HepG2 (cell line): ENCODE results near the gene ADAT3. TPM values are rescaled to one million over a fixed set of nuclear protein-coding genes. Genes with fewer than 3 reads are reported as not detected.

Experiments
- ATAC-seq: fragments of 200-7000 bp; cut with Tn5 transposase; 3 replicates; pipeline ENCODE4 v1.9.1; 2020; ENCODE audit warnings: mild to moderate bottlenecking, moderate library complexity
- BruUV-seq: library from RNA; stranded (reverse); fragments of 400-500 nt; replicated peaks from 2 replicates; lab custom pipeline; 2021; lab: Mats Ljungman, UMichigan
- CTCF ChIA-PET: fragments of 300-600 bp; formaldehyde crosslinking; extraction: SDS; loops from one replicate; lab custom pipeline; 2021; ENCODE audit warnings: low total read pairs, inconsistent platforms, low intra/inter-chr PET ratio; lab: Yijun Ruan, JAX
- POLR2A ChIA-PET: fragments of 350-600 bp; sonication (Branson Sonifier 250); formaldehyde crosslinking; loops from one replicate; lab custom pipeline; 2020; ENCODE audit warnings: antibody characterized with exemption, inconsistent platforms; lab: Yijun Ruan, JAX
- DNase-seq: peaks from one replicate; pipeline ENCODE4 v3.0.0-alpha.2; 2015; ENCODE audit warnings: low spot score
- FAIRE-seq: peaks from 3 replicates; lab custom pipeline; 2011; peaks lifted over from hg19 to GRCh38; lab: Jason Lieb, UNC
- H2AFZ ChIP-seq: one replicate; pipeline ENCODE4 v1.6.1; 2011; ENCODE audit warnings: low read length, inconsistent platforms
- H3K27ac ChIP-seq: fragments of 300-600 bp; 3 replicates; pipeline ENCODE4 v1.8.0; 2011; ENCODE audit warnings: mixed run types, mild to moderate bottlenecking, mixed read lengths, low read length, inconsistent platforms; ENCODE audit not compliant: insufficient read depth; ENCODE audit errors: extremely low read length
- H3K27me3 ChIP-seq, 2 experiments: fragments of 200-600 bp in 1 of 2; 2 replicates in 1 of 2; 3 replicates in 1 of 2; pipeline versions ENCODE4 v1.6.0 to v1.8.0; 2011; ENCODE audit warnings: low read length in 2 of 2, mild to moderate bottlenecking in 2 of 2, moderate library complexity in 2 of 2, inconsistent platforms in 1 of 2; ENCODE audit not compliant: insufficient read depth in 2 of 2, control insufficient read depth in 1 of 2
- H3K36me3 ChIP-seq, 2 experiments: fragments of 200-600 bp in 1 of 2; replicated peaks in 1 of 2; 2 replicates in 1 of 2; 3 replicates in 1 of 2; pipeline versions ENCODE4 v1.5.1 to v1.8.0; 2011; ENCODE audit warnings: low read length in 2 of 2, inconsistent platforms in 1 of 2; ENCODE audit not compliant: insufficient read depth in 2 of 2, control insufficient read depth in 1 of 2
- H3K4me1 ChIP-seq: 2 replicates; pipeline ENCODE4 v1.5.1; 2012; ENCODE audit warnings: low read length, inconsistent platforms; ENCODE audit not compliant: insufficient read depth
- H3K4me2 ChIP-seq: 2 replicates; pipeline ENCODE4 v1.6.0; 2011; ENCODE audit warnings: low read depth, low read length, inconsistent platforms
- H3K4me3 ChIP-seq, 3 experiments: fragments of 200-600 bp in 1 of 3; sonication (generic), shearing (Covaris generic) in 1 of 3; replicated peaks in 1 of 3; 2 replicates each; pipeline ENCODE4 v1.5.1; 2011 to 2016; ENCODE audit warnings: low read length in 3 of 3, inconsistent platforms in 2 of 3, low read depth in 2 of 3, mild to moderate bottlenecking in 2 of 3, control low read depth in 1 of 3, mixed read lengths in 1 of 3; ENCODE audit not compliant: insufficient read depth in 1 of 3
- H3K79me2 ChIP-seq: one replicate; pipeline ENCODE4 v1.6.1; 2011; ENCODE audit warnings: low read length, inconsistent platforms; ENCODE audit not compliant: insufficient read depth
- H3K9ac ChIP-seq: 2 replicates; pipeline ENCODE4 v1.6.0; 2011; ENCODE audit warnings: mild to moderate bottlenecking, low read depth, low read length, inconsistent platforms; ENCODE audit not compliant: insufficient read depth
- H3K9me3 ChIP-seq: 2 replicates; pipeline ENCODE4 v1.5.1; 2012; ENCODE audit warnings: mild to moderate bottlenecking, low read length
- H4K20me1 ChIP-seq: 2 replicates; pipeline ENCODE4 v1.6.0; 2011; ENCODE audit warnings: inconsistent platforms, mild to moderate bottlenecking, low read length, moderate library complexity; ENCODE audit not compliant: insufficient read depth
- FOXA3 ChIP-seq: IDR thresholded peaks from 2 replicates; pipeline ENCODE4 v1.6.1; 2016; ENCODE audit warnings: missing genetic modification reagents, missing compliant biosample characterization
- KDM2A ChIP-seq: sonication (generic); formaldehyde crosslinking; IDR thresholded peaks from 2 replicates; pipeline ENCODE4 v1.4.0; 2020; ENCODE audit warnings: low read depth, missing genetic modification reagents, borderline replicate concordance
- MLX ChIP-seq: IDR thresholded peaks from 2 replicates; pipeline ENCODE4 v1.6.1; 2016
- TOPORS ChIP-seq: sonication (generic); formaldehyde crosslinking; IDR thresholded peaks from 2 replicates; pipeline ENCODE4 v1.8.0; 2023; ENCODE audit warnings: mild to moderate bottlenecking, missing genetic modification reagents
- U2AF2 ChIP-seq: fragments of 200-400 bp; formaldehyde crosslinking; IDR thresholded peaks from 2 replicates; pipeline ENCODE4 v1.6.1; 2017; ENCODE audit warnings: low read depth, mild to moderate bottlenecking, low read length
- ZBTB33 ChIP-seq: sonication (generic); formaldehyde crosslinking; IDR thresholded peaks from 2 replicates; pipeline ENCODE4 v1.4.0; 2020; ENCODE audit warnings: missing genetic modification reagents
- ZNF501 ChIP-seq: sonication (generic); formaldehyde crosslinking; IDR thresholded peaks from 2 replicates; pipeline ENCODE4 v1.5.1; 2020; ENCODE audit warnings: mild to moderate bottlenecking, moderate library complexity, missing genetic modification reagents
- ZNF644 ChIP-seq: IDR thresholded peaks from 2 replicates; pipeline ENCODE4 v1.6.1; 2016; ENCODE audit warnings: low read depth
- WGBS: methylation state at CpG from one replicate; pipeline ENCODE4 v1.1.6; 2017; ENCODE audit warnings: low lambda C conversion rate; 5-methylcytosine and 5-hydroxymethylcytosine counted together
- in situ Hi-C: cut with HindIII; loops from 2 replicates; pipeline ENCODE4 v1.10.0; 2017; ENCODE audit warnings: low pct_unique_long_range_greater_than_20kb; ENCODE audit not compliant: extremely low pct_ligation_motif_present
- intact Hi-C: fragments of 100-400 bp; cut with micrococcal nuclease; formaldehyde crosslinking; loops from one replicate; pipeline ENCODE4 v1.10.0; 2022; ENCODE audit not compliant: unreplicated experiment
- polyA plus RNA-seq, 8 experiments: library from polyadenylated mRNA; depleted of rRNA in 3 of 8; stranded (reverse) in 7 of 8; unstranded in 1 of 8; fragments of >200 nt; fragmentation: Illumina TruSeq in 4 of 8; extraction: Trizol in 4 of 8; gene quantifications; 2 replicates each; pipeline versions ENCODE4 v1.2.1 to v1.2.3, GENCODE V29; 2011 to 2016; ENCODE audit warnings: low read depth in 4 of 8, missing spikeins in 1 of 8, mixed read lengths in 1 of 8; ENCODE audit not compliant: insufficient read depth in 1 of 8
- total RNA-seq, 5 experiments: library from RNA; depleted of rRNA; stranded (reverse); fragments of >200 nt; fragmentation: Illumina TruSeq; extraction: Trizol; gene quantifications; 2 replicates each; pipeline ENCODE4 v1.2.3, GENCODE V29; 2016; ENCODE audit warnings: low read depth in 1 of 5

Gene ADAT3
- total and polyA plus RNA-seq, 2 of the 13 experiments (the other 11 are each of a cell fraction or from before 2014, with no cell fraction given): 0.95 to 3.5 TPM

- TF ChIP-seq FOXA3 (CRISPR knock-in tag): no peak
- no peak for TF ChIP-seq KDM2A
- no peak for TF ChIP-seq MLX (CRISPR knock-in tag)
- TF ChIP-seq ZNF644 (CRISPR knock-in tag): no peak
Measured at GRCh38 chr19:1889907-1890306, 15.3 kb upstream of the ADAT3 start (continued).

- Histone ChIP-seq H3K4me1 (peaks cover 18% of the 10 kb centered on the region), H3K36me3 (no peaks in the 10 kb centered on the region), H2AFZ (no peak overlapping the region), H3K4me2 (no peak overlapping the region), H3K27me3 (no peaks in the 10 kb centered on the region), H3K9ac (no peak overlapping the region), H3K27ac (no peak overlapping the region), H3K4me3 (no peak overlapping the region), H3K79me2 (no peaks in the 10 kb centered on the region), H3K9me3 (no peaks in the 10 kb centered on the region), H4K20me1 (no peaks in the 10 kb centered on the region)
- WGBS: 71% methylated on average over 17 of the region's 17 CpGs
- BruUV-seq: no TSS peak
- POLR2A ChIA-PET: no interaction called here
- no peak for DNase-seq
- ATAC-seq: no peak
- in situ Hi-C loops: no loop called here
- no peak for FAIRE-seq
- TF ChIP-seq ZBTB33 (0 out of 2 replicates have a peak, but pooled peaks have one; percentile 23), TOPORS (CRISPR knock-in tag) (no peak), U2AF2 (no peak), ZNF501 (no peak)
- CTCF ChIA-PET: no interaction called here
- intact Hi-C loops: no loop called here
Measured at GRCh38 chr19:1893791-1894190, 11.4 kb upstream of the ADAT3 start.
